Neural crest cell (in vitro differentiated cells): Measurements from ENCODE around the gene PTPRM. TPM values are rescaled to one million over a fixed set of nuclear protein-coding genes. Genes with fewer than 3 reads are reported as not detected.

Experiments used
- DNase-seq: peaks from one replicate; pipeline ENCODE4 v3.0.0; 2021; ENCODE audit warnings: low read depth, mixed read lengths, low spot score
- H3K27ac Mint-ChIP-seq: one replicate; pipeline ENCODE4 v1.8.0; 2021; ENCODE audit warnings: mild to moderate bottlenecking, mixed read lengths; ENCODE audit not compliant: unreplicated experiment
- H3K27me3 Mint-ChIP-seq: 2 replicates; pipeline ENCODE4 v1.8.0; 2021; ENCODE audit warnings: low read depth, mild to moderate bottlenecking, mixed read lengths
- H3K36me3 Mint-ChIP-seq: 2 replicates; pipeline ENCODE4 v1.8.0; 2021; ENCODE audit warnings: low read depth, mild to moderate bottlenecking, mixed read lengths
- H3K4me1 Mint-ChIP-seq: 2 replicates; pipeline ENCODE4 v1.8.0; 2021; ENCODE audit warnings: mixed read lengths
- H3K4me3 Mint-ChIP-seq: one replicate; pipeline ENCODE4 v1.8.0; 2021; ENCODE audit warnings: mild to moderate bottlenecking, mixed read lengths
- H3K9me3 Mint-ChIP-seq: 2 replicates; pipeline ENCODE4 v1.8.0; 2021; ENCODE audit warnings: mixed read lengths
- CTCF ChIP-seq: fragments of 200-600 bp; sonication (generic); conservative IDR thresholded peaks from 2 replicates; pipeline ENCODE4 v1.5.0; 2021; ENCODE audit warnings: antibody characterized with exemption, mild to moderate bottlenecking
- total RNA-seq: library from RNA; stranded (reverse); gene quantifications from 2 replicates; pipeline ENCODE4 v1.2.1, GENCODE V29; 2021

The PTPRM gene
- total RNA-seq, 1 donor from 2014 or later: 7.7 TPM

- Mint-ChIP-seq H3K36me3 (peaks cover 13% of the 10 kb centered on the region), H3K4me3 (no peak overlapping the region), H3K27ac (no peak overlapping the region), H3K27me3 (no peaks in the 10 kb centered on the region), H3K4me1 (no peaks in the 10 kb centered on the region), H3K9me3 (peaks cover 16% of the 10 kb centered on the region)
- TF ChIP-seq CTCF: no peak
- DNase-seq: no peak
Measured at GRCh38 chr18:8409151-8409550, 842.0 kb downstream of the PTPRM start.

GRCh38 chr18:8411492-8411891, 844.4 kb downstream of the PTPRM start:
- no peak overlapping the region for H3K27ac Mint-ChIP-seq
- no peak for DNase-seq
- peaks cover 13% of the 10 kb centered on the region for H3K36me3 Mint-ChIP-seq
- peaks cover 1% of the 10 kb centered on the region for H3K27me3 Mint-ChIP-seq
- TF ChIP-seq CTCF: no peak
- H3K4me3 Mint-ChIP-seq: no peak overlapping the region
- peaks cover 16% of the 10 kb centered on the region for H3K9me3 Mint-ChIP-seq
- no peaks in the 10 kb centered on the region for H3K4me1 Mint-ChIP-seq

DNA sequence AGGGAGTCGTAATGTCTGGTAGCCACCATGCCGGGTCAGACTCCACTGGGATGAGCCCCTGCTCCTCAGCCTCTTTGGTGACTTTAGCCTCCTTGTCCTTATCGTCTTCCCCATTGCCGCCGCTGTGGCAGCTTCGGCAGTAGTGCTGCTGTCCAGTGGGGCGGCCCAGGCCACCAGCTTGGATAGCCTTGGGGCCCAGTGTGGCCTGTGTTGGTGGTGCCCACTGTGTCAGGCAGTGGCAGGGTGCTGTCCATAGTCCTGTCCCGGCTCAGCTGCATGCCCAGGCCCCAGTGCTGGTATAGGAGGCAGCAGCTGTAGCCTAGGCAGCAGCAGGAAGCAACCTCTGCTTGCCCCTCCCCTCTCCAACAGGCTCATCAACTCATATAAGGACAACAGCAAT, 845.0 kb downstream of the PTPRM start:
- H3K27me3 Mint-ChIP-seq: peaks cover 2% of the 10 kb centered on the region
- no peak overlapping the region for H3K27ac Mint-ChIP-seq
- H3K36me3 Mint-ChIP-seq: peaks cover 13% of the 10 kb centered on the region
- no peak overlapping the region for H3K4me3 Mint-ChIP-seq
- no peak for DNase-seq
- no peaks in the 10 kb centered on the region for H3K4me1 Mint-ChIP-seq
- TF ChIP-seq CTCF: no peak
- H3K9me3 Mint-ChIP-seq: peaks cover 16% of the 10 kb centered on the region

DNA sequence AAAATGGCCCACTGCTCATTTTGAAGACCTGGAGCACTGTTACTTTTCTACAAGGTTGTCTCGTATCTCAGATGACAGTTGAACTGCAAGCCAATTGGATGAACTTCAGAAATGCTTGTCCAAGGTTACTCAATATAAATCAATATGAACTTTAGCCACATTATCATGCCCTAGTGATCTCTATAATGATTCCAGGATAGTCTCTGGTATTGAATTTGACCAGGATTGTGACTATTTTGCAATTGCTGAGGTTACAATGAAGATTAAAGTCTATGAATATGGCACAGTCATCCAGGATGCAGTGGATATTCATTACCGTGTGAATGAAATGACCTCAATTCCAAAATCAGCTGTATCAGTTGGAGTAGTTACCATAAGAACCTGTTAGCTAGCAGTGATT, 846.1 kb downstream of the PTPRM start:
- no peak for DNase-seq
- peaks cover 2% of the 10 kb centered on the region for H3K27me3 Mint-ChIP-seq
- no peak overlapping the region for H3K27ac Mint-ChIP-seq
- no peak overlapping the region for H3K4me3 Mint-ChIP-seq
- peaks cover 16% of the 10 kb centered on the region for H3K9me3 Mint-ChIP-seq
- peaks cover 13% of the 10 kb centered on the region for H3K36me3 Mint-ChIP-seq
- H3K4me1 Mint-ChIP-seq: no peaks in the 10 kb centered on the region
- TF ChIP-seq CTCF: no peak

DNA sequence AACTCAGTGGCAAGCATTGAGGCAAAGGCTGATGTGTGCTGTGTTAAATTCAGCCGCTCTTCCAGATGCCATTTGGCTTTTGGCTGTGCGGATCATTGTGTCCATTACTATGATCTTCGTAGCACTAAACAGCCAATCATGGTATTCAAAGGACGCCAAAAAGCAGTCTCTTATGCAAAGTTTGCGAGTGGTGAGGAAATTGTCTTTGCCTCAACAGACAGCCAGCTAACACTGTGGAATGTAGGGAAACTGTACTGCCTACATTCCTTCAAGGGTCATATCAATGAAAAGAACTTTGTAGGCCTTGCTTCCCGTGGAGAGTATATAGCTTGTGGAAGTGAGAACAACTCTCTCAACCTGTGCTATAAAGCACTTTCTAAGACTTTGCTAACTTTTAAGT, 846.6 kb downstream of the PTPRM start:
- DNase-seq: no peak
- TF ChIP-seq CTCF: no peak
- no peak overlapping the region for H3K27ac Mint-ChIP-seq
- H3K36me3 Mint-ChIP-seq: peaks cover 13% of the 10 kb centered on the region
- no peak overlapping the region for H3K4me3 Mint-ChIP-seq
- peaks cover 2% of the 10 kb centered on the region for H3K27me3 Mint-ChIP-seq
- peaks cover 16% of the 10 kb centered on the region for H3K9me3 Mint-ChIP-seq
- no peaks in the 10 kb centered on the region for H3K4me1 Mint-ChIP-seq
